SJCRH30 (cell line): ENCODE measurements around the gene C5orf24. TPM values are rescaled to one million over a fixed set of nuclear protein-coding genes. Genes with fewer than 3 reads are reported as not detected.
"Not testable (repeated sequence)": the region's sequence is repeated elsewhere in the genome, so short reads cannot be mapped to it uniquely, and the experiment has no call there.

Source experiments
- DNase-seq, 2 experiments: peaks; one replicate each; pipeline ENCODE4 v3.0.0-alpha.2; 2015 to 2020
- H3K27ac ChIP-seq: fragments of 250-450 bp; sonication (Bioruptor Pico); 2 replicates; pipeline ENCODE4 v1.5.1; 2020; ENCODE audit warnings: mild to moderate bottlenecking, moderate library complexity
- H3K27me3 ChIP-seq: fragments of 250-450 bp; sonication (Bioruptor Pico); 2 replicates; pipeline ENCODE4 v1.5.1; 2020; ENCODE audit warnings: mild to moderate bottlenecking, moderate library complexity
- H3K36me3 ChIP-seq: fragments of 250-450 bp; sonication (Bioruptor Pico); 2 replicates; pipeline ENCODE4 v1.5.1; 2020; ENCODE audit warnings: mild to moderate bottlenecking, moderate library complexity
- H3K4me1 ChIP-seq: fragments of 250-450 bp; sonication (Bioruptor Pico); 2 replicates; pipeline ENCODE4 v1.5.1; 2020; ENCODE audit warnings: mild to moderate bottlenecking, moderate library complexity
- H3K4me3 ChIP-seq: fragments of 250-450 bp; sonication (Bioruptor Pico); 2 replicates; pipeline ENCODE4 v1.5.1; 2020; ENCODE audit warnings: mild to moderate bottlenecking, moderate library complexity
- H3K9me3 ChIP-seq: fragments of 250-450 bp; sonication (Bioruptor Pico); replicated peaks from 2 replicates; pipeline ENCODE4 v1.5.1; 2020; ENCODE audit warnings: mild to moderate bottlenecking, moderate library complexity
- total RNA-seq: library from RNA; depleted of rRNA; stranded (reverse); fragments of >200 nt; shearing (Covaris generic); gene quantifications from 2 replicates; pipeline ENCODE4 v1.2.3, GENCODE V29; 2014; rRNA removed

Gene C5orf24
- 50.9 and 62.9 TPM in 2 replicates for total RNA-seq

DNA sequence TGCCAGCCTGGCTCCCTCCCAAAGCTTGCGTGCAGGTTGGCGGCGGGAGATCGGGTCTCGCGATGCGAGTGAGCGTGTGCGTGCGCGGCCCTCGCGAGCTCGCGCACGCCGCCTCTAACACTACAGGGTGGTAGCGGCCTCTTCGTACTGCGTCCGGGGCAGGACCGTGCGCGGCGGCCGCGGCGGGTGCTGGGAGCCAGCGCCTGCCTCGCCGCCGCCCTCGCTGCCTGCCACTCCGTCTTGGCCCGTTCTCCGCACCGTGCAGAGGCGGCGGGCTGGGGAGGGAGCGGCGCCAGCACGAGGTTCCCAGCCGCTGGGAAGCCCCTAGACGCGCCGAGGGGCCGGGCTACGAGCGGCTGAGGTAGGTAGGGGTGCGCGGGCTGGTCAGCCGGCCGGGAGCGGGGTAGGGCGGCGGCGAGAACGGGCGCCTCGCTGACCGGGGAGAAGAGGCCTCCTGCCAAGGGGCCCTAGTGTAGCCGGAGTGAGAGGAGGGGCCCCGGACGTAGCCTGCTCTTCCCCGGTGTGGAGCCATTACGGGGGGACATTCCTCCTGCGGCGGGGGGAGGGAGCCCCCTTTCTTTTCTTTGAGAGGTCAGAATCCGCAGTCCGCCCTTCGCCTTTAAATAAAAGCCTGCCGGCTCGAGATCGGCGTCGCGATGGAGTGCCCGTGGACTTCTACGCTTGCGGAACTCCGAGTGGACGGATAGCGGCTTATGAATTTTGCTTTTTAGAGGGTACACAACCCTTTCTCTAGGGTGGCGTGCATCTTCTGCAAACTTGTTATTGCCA is at the start of gene C5orf24:
Gene C5orf24 (plus strand): TSS at position 117 of the 789 bp plus-strand sequence. CDS start 8,933 bp downstream, outside the sequence.
- H3K4me1 ChIP-seq, result peaks cover 6% of the 10 kb centered on the region
- DNase-seq, result peak; percentile 95 to 96
- peak within 1 kb of the TSS; percentile 85 for H3K27ac ChIP-seq
- peaks cover 22% of the 10 kb centered on the region for H3K36me3 ChIP-seq
- H3K9me3 ChIP-seq, result no peaks in the 10 kb centered on the region
- H3K4me3 ChIP-seq, result peak within 1 kb of the TSS; percentile 87
- H3K27me3 ChIP-seq, result no peaks in the 10 kb centered on the region

DNA sequence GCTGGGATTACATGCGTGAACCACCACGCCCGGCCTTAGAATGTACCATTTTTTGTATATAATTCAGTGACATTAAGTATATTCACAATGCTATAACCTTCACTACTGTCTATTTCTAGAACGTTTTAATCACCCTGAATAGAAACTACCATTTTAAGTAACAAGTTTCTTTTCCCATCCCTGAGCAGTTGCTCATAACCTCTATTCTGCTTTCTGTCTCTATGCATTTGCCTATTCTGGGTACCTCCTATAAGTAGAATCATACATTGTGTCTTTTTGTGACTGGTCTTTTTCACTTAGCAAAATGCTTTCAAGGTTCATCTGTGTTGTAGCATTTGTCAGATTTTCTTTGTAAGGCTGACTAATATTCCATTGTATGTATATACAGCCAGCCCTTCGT is 47.3 kb upstream of the C5orf24 start:
- DNase-seq, result no peak
- Histone ChIP-seq H3K4me1 (no peaks in the 10 kb centered on the region), H3K36me3 (peaks cover 67% of the 10 kb centered on the region), H3K27me3 (no peaks in the 10 kb centered on the region), H3K9me3 (no peaks in the 10 kb centered on the region), H3K4me3 (no peak overlapping the region), H3K27ac (no peak overlapping the region)

DNA sequence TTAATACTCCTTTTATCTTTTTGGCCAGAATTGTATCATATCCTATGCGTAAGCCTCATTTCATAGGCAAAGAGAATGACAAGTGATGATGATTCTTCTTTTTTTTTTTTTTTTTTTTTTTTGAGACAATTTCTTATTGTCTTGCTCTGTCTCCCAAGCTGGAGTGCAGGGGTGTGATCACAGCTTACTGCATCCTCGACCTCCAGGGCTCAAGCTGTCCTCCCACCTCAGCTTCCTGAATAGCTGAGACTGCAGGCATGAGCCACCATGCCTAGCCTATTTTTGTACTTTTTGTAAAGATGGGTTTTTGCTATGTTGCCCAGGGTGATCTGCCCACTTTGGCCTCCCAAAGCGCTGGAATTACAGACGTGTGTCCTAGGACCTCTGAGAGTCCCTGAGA is 41.9 kb upstream of the C5orf24 start:
- H3K4me1 ChIP-seq, result no peaks in the 10 kb centered on the region
- H3K27ac ChIP-seq, result no peak overlapping the region
- DNase-seq, result no peak
- peaks cover 63% of the 10 kb centered on the region for H3K36me3 ChIP-seq
- H3K27me3 ChIP-seq, result no peaks in the 10 kb centered on the region
- no peak overlapping the region for H3K4me3 ChIP-seq
- H3K9me3 ChIP-seq, result no peaks in the 10 kb centered on the region

DNA sequence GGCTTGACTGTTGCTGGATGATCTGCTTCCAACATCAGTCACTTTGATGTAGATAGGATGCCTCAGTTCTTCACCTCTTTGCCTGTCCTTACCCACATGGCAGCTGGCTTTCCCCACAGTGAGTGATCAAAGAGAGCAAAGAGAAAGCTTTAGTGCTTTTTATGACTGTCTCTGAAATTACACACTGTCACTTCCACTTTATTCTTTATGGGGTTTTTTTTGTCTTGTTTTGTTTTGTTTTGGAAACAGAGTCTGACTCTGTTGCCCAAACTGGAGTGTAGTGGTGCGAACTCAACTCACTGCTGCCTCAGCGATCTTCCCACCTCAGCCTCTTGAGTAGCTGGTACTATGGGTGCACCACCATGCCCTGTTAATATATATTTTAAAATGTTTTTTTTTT is 32.4 kb upstream of the C5orf24 start:
- Histone ChIP-seq H3K4me1 (no peaks in the 10 kb centered on the region; the same call in 1 of the 2 replicates), H3K27ac (no peak overlapping the region), H3K36me3 (peaks cover 86% of the 10 kb centered on the region), H3K4me3 (no peak overlapping the region), H3K27me3 (no peaks in the 10 kb centered on the region), H3K9me3 (no peaks in the 10 kb centered on the region)
- DNase-seq, result no peak

DNA sequence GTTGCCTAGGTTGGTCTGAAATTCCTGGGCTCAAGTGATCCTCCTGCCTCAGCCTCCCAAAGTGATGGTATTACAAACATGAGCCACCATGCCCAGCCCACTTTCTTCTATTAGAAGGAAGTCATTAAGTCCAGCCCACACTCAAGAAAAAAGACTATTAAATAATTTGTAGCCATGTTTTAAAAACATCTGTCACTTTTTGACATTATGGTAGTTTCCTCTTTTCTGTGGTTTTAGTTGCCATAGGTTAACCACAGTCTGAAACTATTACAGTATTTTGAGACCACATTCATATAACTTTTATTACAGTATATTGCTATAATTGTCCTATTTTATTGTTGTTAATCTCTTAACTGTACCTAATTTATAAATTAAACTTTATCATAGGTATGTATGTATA is 31.9 kb upstream of the C5orf24 start:
- Histone ChIP-seq H3K36me3 (peaks cover 86% of the 10 kb centered on the region), H3K9me3 (no peaks in the 10 kb centered on the region), H3K4me1 (no peaks in the 10 kb centered on the region; the same call in 1 of the 2 replicates), H3K27me3 (no peaks in the 10 kb centered on the region), H3K27ac (no peak overlapping the region), H3K4me3 (no peak overlapping the region)
- no peak for DNase-seq

DNA sequence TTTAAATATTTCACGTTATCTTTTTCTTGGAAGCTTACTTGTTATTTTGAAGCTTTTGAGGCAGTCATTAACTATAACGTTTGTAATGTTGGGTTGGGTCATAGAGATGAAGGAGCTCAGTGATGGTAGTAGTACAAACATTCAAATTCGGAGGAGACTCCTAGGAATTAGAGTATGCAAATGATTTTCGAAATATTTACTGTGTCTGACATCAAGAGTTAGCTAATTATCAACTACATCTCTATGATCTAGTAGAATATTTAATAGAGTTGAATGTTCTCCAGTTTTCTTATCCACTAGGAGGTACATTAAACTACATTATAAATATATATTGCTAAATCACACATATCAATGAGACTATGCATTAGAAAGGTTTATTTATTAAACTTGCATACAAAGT is 28.8 kb upstream of the C5orf24 start:
- H3K27me3 ChIP-seq, result no peaks in the 10 kb centered on the region
- DNase-seq, result no peak
- H3K4me3 ChIP-seq, result no peak overlapping the region
- H3K9me3 ChIP-seq, result no peaks in the 10 kb centered on the region
- no peaks in the 10 kb centered on the region for H3K4me1 ChIP-seq
- H3K36me3 ChIP-seq, result peaks cover 73% of the 10 kb centered on the region
- no peak overlapping the region for H3K27ac ChIP-seq

DNA sequence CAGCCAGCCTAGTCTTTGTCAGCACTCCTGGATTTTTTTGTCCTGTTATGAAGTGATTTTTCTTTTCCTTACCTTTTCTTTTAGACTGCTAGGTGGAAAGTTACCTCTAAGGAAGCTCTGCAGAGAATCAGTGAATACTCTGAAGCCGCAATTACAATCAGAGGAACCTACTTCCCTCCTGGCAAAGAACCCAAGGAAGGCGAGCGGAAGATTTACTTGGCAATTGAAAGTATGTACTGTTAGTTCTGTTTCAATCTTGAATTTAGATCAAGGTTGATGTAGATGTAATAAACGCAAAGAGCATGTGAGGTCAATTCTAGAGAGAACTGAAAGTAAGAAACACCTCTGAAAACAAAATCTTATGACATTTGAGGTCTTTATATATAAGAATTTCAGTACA is 27.0 kb upstream of the C5orf24 start:
- Histone ChIP-seq H3K9me3 (no peaks in the 10 kb centered on the region), H3K4me1 (no peaks in the 10 kb centered on the region), H3K36me3 (peaks cover 71% of the 10 kb centered on the region), H3K27me3 (no peaks in the 10 kb centered on the region), H3K27ac (no peak overlapping the region), H3K4me3 (no peak overlapping the region)
- DNase-seq, result no peak

DNA sequence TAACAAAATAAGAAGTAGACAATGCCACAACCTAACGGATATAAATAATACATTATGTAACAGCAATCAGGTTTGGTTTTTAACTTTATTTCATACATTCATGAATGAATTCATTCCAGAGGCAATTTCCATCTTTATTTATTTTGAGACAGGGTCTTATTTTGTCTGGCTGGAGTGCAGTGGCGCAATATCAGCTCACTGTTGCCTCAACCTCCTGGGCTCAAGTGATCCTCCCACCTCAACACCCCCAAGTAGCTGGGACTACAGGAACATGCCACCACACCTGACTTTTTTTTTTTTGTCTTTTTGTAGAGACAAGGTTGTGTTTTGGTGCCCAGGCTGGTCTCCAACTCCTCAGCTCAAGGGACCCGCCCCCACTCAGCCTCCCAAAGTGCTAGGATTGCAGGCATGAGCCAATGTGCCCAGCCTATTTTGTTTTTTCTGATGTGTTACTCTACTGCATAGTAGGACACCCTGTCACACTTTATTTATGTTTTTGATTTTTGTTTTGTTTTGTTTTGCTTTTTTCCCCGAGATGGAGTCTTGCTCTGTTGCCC is 26.3 kb upstream of the C5orf24 start:
- no peak for DNase-seq
- Histone ChIP-seq H3K4me1 (no peaks in the 10 kb centered on the region), H3K36me3 (peaks cover 71% of the 10 kb centered on the region)

DNA sequence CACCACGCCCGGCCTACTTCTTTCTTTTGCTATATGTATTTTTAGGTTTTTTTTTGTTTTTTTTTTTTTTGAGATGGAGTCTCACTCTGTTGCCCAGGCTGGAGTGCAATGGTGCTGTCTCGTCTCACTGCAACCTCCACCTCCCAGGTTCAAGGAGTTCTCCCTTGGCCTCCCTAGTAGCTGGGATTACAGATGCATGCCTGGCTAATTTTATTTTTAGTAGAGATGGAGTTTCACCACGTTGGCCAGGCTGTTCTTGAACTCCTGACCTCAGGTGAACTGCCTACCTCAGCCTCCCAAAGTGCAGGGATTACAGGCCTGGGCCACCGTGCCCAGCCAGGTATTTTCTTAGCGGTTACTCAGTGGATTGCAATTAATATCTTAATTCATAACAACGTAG is 23.9 kb upstream of the C5orf24 start:
- no peak for DNase-seq
- Histone ChIP-seq H3K36me3 (peaks cover 75% of the 10 kb centered on the region), H3K27me3 (no peaks in the 10 kb centered on the region), H3K4me3 (no peak overlapping the region), H3K4me1 (no peaks in the 10 kb centered on the region), H3K9me3 (no peaks in the 10 kb centered on the region), H3K27ac (no peak overlapping the region)

More for the DNA sequence above, 26.3 kb upstream of the C5orf24 start:
- Histone ChIP-seq H3K4me3 (no peak overlapping the region), H3K9me3 (no peaks in the 10 kb centered on the region), H3K27ac (no peak overlapping the region), H3K27me3 (no peaks in the 10 kb centered on the region)

DNA sequence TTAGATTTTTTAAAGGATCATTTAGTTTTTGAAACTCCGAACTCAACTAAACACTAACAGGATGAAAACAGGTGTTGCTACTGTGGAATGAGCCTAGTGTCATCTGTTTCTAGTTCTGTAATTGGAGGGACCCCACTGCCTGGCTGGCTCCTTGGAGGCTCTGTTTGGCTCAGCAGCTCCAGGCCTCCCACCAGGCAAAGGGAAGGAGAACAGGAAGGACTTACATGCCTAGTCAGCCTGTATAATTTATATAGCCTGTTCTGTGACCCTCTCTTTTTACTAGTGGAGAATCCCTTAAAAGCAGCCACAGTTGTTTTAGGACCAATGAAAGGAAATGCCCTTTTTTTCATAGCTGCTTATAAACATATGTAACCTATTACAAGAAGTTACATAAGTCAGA is 21.1 kb upstream of the C5orf24 start:
- no peak for DNase-seq
- Histone ChIP-seq H3K4me3 (no peak overlapping the region), H3K4me1 (no peaks in the 10 kb centered on the region), H3K27me3 (no peaks in the 10 kb centered on the region), H3K27ac (no peak overlapping the region), H3K36me3 (peaks cover 79% of the 10 kb centered on the region), H3K9me3 (no peaks in the 10 kb centered on the region)

DNA sequence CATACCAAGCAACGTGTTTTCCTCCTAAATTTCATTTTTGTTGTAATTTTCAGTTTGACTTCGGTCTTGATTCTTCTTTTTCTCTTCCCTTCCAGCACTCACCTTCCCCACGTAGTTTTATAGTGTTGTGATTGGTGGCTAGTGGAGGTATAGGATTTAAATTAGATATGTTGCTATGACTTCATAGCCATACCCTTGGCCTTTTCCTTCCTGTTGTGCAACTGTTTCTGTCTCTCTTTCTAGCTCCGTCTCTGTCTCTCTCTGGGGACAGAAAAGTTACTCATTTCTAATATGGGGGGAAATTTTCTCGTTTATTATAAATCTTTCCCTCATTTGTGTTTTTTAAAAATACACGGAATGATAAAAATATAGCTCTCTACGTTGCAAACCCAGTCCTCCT is 20.6 kb upstream of the C5orf24 start:
- H3K27me3 ChIP-seq, result no peaks in the 10 kb centered on the region
- no peak overlapping the region for H3K27ac ChIP-seq
- no peaks in the 10 kb centered on the region for H3K4me1 ChIP-seq
- H3K36me3 ChIP-seq, result peaks cover 80% of the 10 kb centered on the region
- DNase-seq, result no peak
- H3K4me3 ChIP-seq, result no peak overlapping the region
- H3K9me3 ChIP-seq, result no peaks in the 10 kb centered on the region

DNA sequence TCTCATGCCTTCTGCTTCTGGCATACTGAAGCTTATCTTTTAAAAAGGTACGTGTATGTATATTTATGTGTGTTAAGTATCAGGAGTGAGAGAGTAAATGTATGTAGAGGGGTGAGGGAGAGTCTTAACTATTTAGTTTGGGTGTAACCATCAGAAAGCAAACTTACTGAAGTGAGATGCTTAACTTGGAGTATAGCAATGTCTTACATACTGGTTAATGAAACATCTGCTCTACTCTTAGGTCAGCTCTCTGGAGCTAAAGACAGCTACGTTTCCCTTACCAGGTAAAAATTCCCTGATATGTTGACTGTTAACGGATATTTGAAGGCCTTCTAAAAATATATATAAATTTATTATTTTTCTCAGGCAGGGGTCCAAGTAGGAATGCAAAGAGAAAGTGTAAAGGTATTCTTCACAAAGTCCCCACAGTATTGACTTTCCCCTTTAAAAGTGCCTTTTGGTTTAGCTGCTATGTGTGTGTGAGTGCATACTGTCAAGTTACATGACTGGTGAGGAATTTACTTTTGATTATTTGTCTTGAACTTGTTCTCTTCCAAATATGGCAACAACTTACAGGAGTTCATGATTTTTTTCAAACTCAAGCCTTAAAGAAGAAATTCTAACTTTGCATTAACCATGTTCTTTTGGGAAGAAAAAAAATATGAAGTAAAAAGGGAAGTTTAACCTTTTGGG is 12.3 kb upstream of the C5orf24 start:
- no peak overlapping the region for H3K4me3 ChIP-seq
- H3K4me1 ChIP-seq, result no peaks in the 10 kb centered on the region
- no peak for DNase-seq
- no peak overlapping the region for H3K27ac ChIP-seq
- H3K27me3 ChIP-seq, result no peaks in the 10 kb centered on the region
- H3K36me3 ChIP-seq, result peaks cover 59% of the 10 kb centered on the region
- no peaks in the 10 kb centered on the region for H3K9me3 ChIP-seq

DNA sequence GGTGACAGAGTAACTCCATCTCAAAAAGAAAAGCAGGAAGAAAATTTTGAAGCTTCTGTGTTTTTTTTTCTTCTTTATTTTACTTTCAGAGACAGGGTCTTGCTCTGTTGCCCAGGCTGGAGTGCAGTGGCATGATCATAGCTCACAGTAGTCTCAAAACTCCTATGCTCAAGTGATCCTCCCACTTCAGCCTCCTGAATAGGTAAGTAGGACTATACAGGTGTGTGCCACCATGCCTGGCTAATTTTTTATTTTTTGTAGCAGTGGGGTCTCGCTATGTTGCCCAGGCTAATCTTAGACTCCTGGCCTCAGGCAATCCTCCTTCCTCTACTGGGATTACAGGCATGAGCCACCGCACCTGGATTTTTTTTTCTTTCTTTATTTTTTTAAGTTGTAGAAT is 10.1 kb upstream of the C5orf24 start:
- H3K4me3 ChIP-seq, result no peak overlapping the region
- no peaks in the 10 kb centered on the region for H3K27me3 ChIP-seq
- DNase-seq, result no peak
- no peak overlapping the region for H3K27ac ChIP-seq
- H3K4me1 ChIP-seq, result no peaks in the 10 kb centered on the region
- H3K9me3 ChIP-seq, result no peaks in the 10 kb centered on the region
- peaks cover 61% of the 10 kb centered on the region for H3K36me3 ChIP-seq

DNA sequence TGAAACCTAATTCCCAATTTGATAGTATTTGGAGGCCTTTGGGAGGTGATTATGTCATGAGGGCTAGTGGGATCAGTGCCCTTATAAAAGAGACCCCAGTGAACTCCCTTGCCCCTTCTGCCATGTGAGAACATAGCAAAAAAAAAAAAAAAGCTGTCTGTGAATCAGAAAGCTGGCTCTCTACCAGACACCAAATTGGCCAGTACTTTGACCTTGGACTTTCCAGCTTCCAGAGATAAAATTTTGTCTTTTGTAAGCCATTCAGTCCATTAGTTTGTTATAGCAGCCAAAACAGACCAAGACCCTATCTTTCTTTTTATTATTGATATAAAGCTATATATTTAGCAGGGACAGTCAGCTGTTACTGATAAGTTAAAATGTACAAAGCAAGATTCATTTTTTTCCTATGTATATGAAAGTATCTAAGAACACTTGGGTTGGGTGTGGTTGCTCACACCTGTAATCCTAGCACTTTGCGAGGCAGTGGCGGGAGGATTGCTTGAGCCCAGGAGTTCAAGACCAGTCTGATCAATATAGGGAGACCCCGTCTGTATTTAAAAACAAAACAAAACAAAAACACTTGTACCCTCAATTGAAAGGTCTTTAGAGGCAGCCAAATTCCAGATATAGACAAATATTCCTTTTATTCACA is 8.1 kb upstream of the C5orf24 start:
- no peak for DNase-seq
- no peaks in the 10 kb centered on the region for H3K27me3 ChIP-seq
- no peaks in the 10 kb centered on the region for H3K9me3 ChIP-seq
- H3K4me1 ChIP-seq, result no peaks in the 10 kb centered on the region
- H3K27ac ChIP-seq, result no peak overlapping the region
- H3K4me3 ChIP-seq, result no peak overlapping the region
- H3K36me3 ChIP-seq, result peaks cover 48% of the 10 kb centered on the region

DNA sequence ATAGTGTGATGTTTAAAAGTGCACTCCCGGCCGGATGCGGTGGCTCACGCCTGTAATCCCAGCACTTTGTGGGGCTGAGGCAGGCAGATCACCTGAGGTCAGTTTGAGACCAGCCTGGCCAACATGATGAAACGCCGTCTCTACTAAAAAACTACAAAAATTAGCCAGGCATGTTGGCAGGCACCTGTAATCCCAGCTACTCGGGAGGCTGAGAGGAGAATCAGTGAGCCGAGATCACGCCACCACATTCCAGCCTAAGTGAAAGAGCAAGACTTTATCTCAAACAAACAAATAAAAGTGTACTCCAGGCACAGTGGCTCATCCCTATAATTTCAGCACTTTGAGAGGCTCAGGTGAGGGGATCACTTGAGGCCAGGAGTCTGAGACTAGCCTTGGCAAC is 7.4 kb upstream of the C5orf24 start:
- not testable (repeated sequence) for H3K4me3 ChIP-seq, H3K27ac ChIP-seq, H3K4me1 ChIP-seq, H3K9me3 ChIP-seq, H3K27me3 ChIP-seq, DNase-seq
- peaks cover 48% of the 10 kb centered on the region for H3K36me3 ChIP-seq
